Mononuclear cell (primary cell): ENCODE measurements around the gene IL17RE. TPM values are rescaled to one million over a fixed set of nuclear protein-coding genes. Genes with fewer than 3 reads are reported as not detected.
A peak's percentile ranks its signal among the peaks of the same experiment; 100 is the strongest.
"Not testable (repeated sequence)": the region's sequence is repeated elsewhere in the genome, so short reads cannot be mapped to it uniquely, and the experiment has no call there.

Experiments
- H3K27me3 ChIP-seq: 2 replicates; pipeline ENCODE4 v1.6.0; 2011; ENCODE audit warnings: low read length, control low read depth; ENCODE audit not compliant: insufficient read depth
- H3K4me1 ChIP-seq: 2 replicates; pipeline ENCODE4 v1.5.1; 2011; ENCODE audit warnings: mild to moderate bottlenecking, low read length, control low read depth; ENCODE audit not compliant: insufficient read depth
- H3K4me3 ChIP-seq: 2 replicates; pipeline ENCODE4 v1.5.1; 2011; ENCODE audit warnings: mild to moderate bottlenecking, low read length, moderate library complexity
- H3K9me3 ChIP-seq: 2 replicates; pipeline ENCODE4 v1.5.1; 2011; ENCODE audit warnings: low read depth, mild to moderate bottlenecking, control low read depth, low read length
- total RNA-seq: library from RNA; depleted of rRNA; stranded (reverse); fragments of >200 nt; gene quantifications from one replicate; pipeline ENCODE4 v1.2.3, GENCODE V29; 2012

IL17RE gene
- total RNA-seq, 1 donor, result 0.10 TPM

DNA sequence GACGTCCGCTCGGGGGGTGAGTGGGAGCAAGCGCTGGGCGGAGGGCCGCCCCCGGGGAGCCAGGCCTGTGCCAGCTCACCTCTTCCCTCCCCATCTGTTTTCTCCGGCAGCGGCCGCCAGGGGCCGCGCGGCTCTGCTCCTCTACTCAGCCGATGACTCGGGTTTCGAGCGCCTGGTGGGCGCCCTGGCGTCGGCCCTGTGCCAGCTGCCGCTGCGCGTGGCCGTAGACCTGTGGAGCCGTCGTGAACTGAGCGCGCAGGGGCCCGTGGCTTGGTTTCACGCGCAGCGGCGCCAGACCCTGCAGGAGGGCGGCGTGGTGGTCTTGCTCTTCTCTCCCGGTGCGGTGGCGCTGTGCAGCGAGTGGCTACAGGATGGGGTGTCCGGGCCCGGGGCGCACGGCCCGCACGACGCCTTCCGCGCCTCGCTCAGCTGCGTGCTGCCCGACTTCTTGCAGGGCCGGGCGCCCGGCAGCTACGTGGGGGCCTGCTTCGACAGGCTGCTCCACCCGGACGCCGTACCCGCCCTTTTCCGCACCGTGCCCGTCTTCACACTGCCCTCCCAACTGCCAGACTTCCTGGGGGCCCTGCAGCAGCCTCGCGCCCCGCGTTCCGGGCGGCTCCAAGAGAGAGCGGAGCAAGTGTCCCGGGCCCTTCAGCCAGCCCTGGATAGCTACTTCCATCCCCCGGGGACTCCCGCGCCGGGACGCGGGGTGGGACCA lies 30.4 kb downstream of the IL17RE start:
- Histone ChIP-seq H3K4me3 (peak overlapping the region; percentile 79), H3K9me3 (no peaks in the 10 kb centered on the region), H3K27me3 (no peaks in the 10 kb centered on the region), H3K4me1 (peaks cover 33% of the 10 kb centered on the region)

DNA sequence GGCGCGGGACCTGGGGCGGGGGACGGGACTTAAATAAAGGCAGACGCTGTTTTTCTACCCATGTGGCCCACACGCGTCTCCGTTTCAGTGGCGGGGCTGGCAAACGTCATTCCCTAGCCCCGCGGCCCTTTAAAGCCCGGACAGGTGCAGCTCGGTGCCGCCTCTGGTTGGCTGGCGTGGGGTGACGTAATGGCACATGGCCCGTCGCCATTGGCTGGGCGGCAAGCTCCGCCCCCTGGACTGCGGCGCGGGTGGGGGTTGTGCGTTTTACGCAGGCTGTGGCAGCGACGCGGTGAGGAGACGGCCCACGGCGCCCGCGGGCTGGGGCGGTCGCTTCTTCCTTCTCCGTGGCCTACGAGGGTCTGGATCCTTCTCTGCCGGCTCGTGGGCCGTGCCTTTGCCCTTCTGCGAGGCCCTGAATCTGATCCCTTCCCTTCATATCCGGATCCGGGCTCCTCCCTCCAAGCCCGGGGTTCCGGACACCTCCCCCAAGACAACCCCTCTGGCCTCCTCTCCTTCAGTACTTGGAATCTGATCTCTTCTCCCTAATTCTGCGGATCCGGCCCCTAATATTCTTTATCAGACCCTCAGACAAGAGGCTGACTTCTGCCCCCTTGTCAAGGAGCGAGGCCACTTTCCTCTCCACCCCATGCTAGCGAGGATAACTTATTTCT lies 31.1 kb downstream of the IL17RE start, which contains the start of gene CRELD1:
Gene CRELD1, plus strand, starts transcription at position 274 of the 674 bp plus-strand sequence. CDS start 605 bp downstream, outside the sequence.
- Histone ChIP-seq H3K4me3 (peak within 1 kb of the TSS; percentile 79), H3K9me3 (no peaks in the 10 kb centered on the region), H3K27me3 (no peaks in the 10 kb centered on the region), H3K4me1 (peaks cover 33% of the 10 kb centered on the region)

GRCh38 chr3:9934235-9934621 lies 31.6 kb downstream of the IL17RE start:
- Histone ChIP-seq H3K27me3 (no peaks in the 10 kb centered on the region), H3K4me3 (peak overlapping the region; percentile 79), H3K4me1 (peaks cover 33% of the 10 kb centered on the region), H3K9me3 (no peaks in the 10 kb centered on the region)

GRCh38 chr3:9934993-9935392 lies 32.3 kb downstream of the IL17RE start:
- no peak overlapping the region for H3K4me3 ChIP-seq

DNA sequence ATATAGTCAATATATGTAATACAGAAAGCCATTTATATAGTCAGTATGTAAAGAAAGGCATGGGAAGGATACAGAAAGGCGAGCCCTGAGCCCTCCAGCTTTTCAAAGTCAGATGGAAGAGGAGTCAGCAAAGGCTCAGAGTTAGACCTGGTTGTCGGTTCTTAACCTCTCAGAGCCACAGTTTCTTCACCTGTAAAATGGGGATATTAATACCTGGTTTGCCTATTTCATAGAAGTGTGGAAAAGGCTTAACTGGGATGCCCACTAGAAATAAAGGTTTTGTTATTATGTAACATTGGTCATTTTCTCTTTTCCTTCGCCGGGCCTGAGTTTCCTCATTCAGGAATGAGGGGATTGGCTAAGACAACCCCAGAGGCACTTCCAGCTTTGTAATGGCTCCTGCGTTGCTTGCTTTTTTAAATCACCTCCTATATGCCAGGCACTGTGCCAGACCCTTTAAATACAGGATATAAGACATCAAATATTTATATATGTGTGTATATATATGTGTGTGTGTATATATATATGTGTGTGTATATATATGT lies 33.4 kb downstream of the IL17RE start:
- no peaks in the 10 kb centered on the region for H3K27me3 ChIP-seq
- H3K9me3 ChIP-seq, result no peaks in the 10 kb centered on the region
- H3K4me1 ChIP-seq, result peaks cover 33% of the 10 kb centered on the region
- H3K4me3 ChIP-seq, result no peak overlapping the region

More at GRCh38 chr3:9934993-9935392, 32.3 kb downstream of the IL17RE start:
- no peaks in the 10 kb centered on the region for H3K9me3 ChIP-seq
- H3K27me3 ChIP-seq, result no peaks in the 10 kb centered on the region
- peaks cover 33% of the 10 kb centered on the region for H3K4me1 ChIP-seq

GRCh38 chr3:9937486-9938238 lies 35.0 kb downstream of the IL17RE start:
- Histone ChIP-seq H3K4me3 (no peak overlapping the region), H3K4me1 (peaks cover 28% of the 10 kb centered on the region), H3K27me3 (no peaks in the 10 kb centered on the region), H3K9me3 (no peaks in the 10 kb centered on the region)

GRCh38 chr3:9938966-9939365 lies 36.3 kb downstream of the IL17RE start:
- Histone ChIP-seq H3K27me3 (no peaks in the 10 kb centered on the region), H3K9me3 (no peaks in the 10 kb centered on the region), H3K4me3 (no peak overlapping the region), H3K4me1 (peaks cover 19% of the 10 kb centered on the region)

- H3K27me3 ChIP-seq, H3K9me3 ChIP-seq, H3K4me3 ChIP-seq, H3K4me1 ChIP-seq: not testable (repeated sequence)
These were observed 37.3 kb downstream of the IL17RE start for GRCh38 chr3:9939906-9940305.

GRCh38 chr3:9940746-9941145 lies 38.1 kb downstream of the IL17RE start:
- Histone ChIP-seq H3K27me3 (no peaks in the 10 kb centered on the region), H3K4me1 (peaks cover 3% of the 10 kb centered on the region), H3K4me3 (no peak overlapping the region), H3K9me3 (no peaks in the 10 kb centered on the region)

- Histone ChIP-seq H3K9me3 (no peaks in the 10 kb centered on the region), H3K27me3 (no peaks in the 10 kb centered on the region), H3K4me3 (no peak overlapping the region), H3K4me1 (peaks cover 11% of the 10 kb centered on the region)
These were observed 39.5 kb downstream of the IL17RE start for GRCh38 chr3:9942164-9942563.

- H3K9me3 ChIP-seq, result no peaks in the 10 kb centered on the region
- H3K4me1 ChIP-seq, result peaks cover 11% of the 10 kb centered on the region
- no peaks in the 10 kb centered on the region for H3K27me3 ChIP-seq
- no peak overlapping the region for H3K4me3 ChIP-seq
These were observed 40.5 kb downstream of the IL17RE start for GRCh38 chr3:9942934-9943690.

- Histone ChIP-seq H3K9me3 (no peaks in the 10 kb centered on the region), H3K4me1 (peaks cover 11% of the 10 kb centered on the region), H3K4me3 (no peak overlapping the region), H3K27me3 (no peaks in the 10 kb centered on the region)
These were observed 41.6 kb downstream of the IL17RE start for GRCh38 chr3:9944271-9944670.

- no peaks in the 10 kb centered on the region for H3K9me3 ChIP-seq
- H3K4me3 ChIP-seq, result no peak overlapping the region
These were observed 42.7 kb downstream of the IL17RE start for GRCh38 chr3:9945358-9945757.

More at GRCh38 chr3:9945358-9945757, 42.7 kb downstream of the IL17RE start:
- Histone ChIP-seq H3K4me1 (peaks cover 11% of the 10 kb centered on the region), H3K27me3 (no peaks in the 10 kb centered on the region)
